KG1 (cell line): ENCODE measurements around the gene KRTAP12-4.
"Not testable (repeated sequence)": the region's sequence is repeated elsewhere in the genome, so short reads cannot be mapped to it uniquely, and the experiment has no call there.

Experiments used
- DNase-seq: peaks from one replicate; lab custom pipeline; 2025; lab: John Stamatoyannopoulos, UW

The KRTAP12-4 gene

GRCh38 chr21:44630440-44630839 lies 24.0 kb downstream of the KRTAP12-4 start:
- no peak for DNase-seq

GRCh38 chr21:44628707-44629391 lies 25.6 kb downstream of the KRTAP12-4 start:
- DNase-seq, result no peak

- not testable (repeated sequence) for DNase-seq
Measured at GRCh38 chr21:44627831-44628233, 26.6 kb downstream of the KRTAP12-4 start.

- not testable (repeated sequence) for DNase-seq
Measured at GRCh38 chr21:44627181-44627822, 27.2 kb downstream of the KRTAP12-4 start.

- DNase-seq, result no peak
Measured at GRCh38 chr21:44626673-44627143, 27.8 kb downstream of the KRTAP12-4 start, which contains the start of gene KRTAP10-9. KRTAP10-9 (plus strand) TSS chr21:44627093; CDS start chr21:44627172, 79 bp downstream.

GRCh38 chr21:44626262-44626661 lies 28.2 kb downstream of the KRTAP12-4 start:
- DNase-seq, result no peak

- DNase-seq, result no peak
Measured at GRCh38 chr21:44625756-44626155, 28.7 kb downstream of the KRTAP12-4 start.

GRCh38 chr21:44623575-44623974 lies 30.9 kb downstream of the KRTAP12-4 start:
- no peak for DNase-seq

- no peak for DNase-seq
Measured at GRCh38 chr21:44619886-44620285, 34.6 kb downstream of the KRTAP12-4 start.

GRCh38 chr21:44618909-44619308 lies 35.5 kb downstream of the KRTAP12-4 start:
- DNase-seq, result no peak

- no peak for DNase-seq
Measured at GRCh38 chr21:44618504-44618903, 36.0 kb downstream of the KRTAP12-4 start.

- DNase-seq, result no peak
Measured at GRCh38 chr21:44617071-44617501, 37.4 kb downstream of the KRTAP12-4 start.

- no peak for DNase-seq
Measured at GRCh38 chr21:44616591-44616926, 37.9 kb downstream of the KRTAP12-4 start.

- no peak for DNase-seq
Measured at GRCh38 chr21:44615911-44616590, 38.4 kb downstream of the KRTAP12-4 start.

- no peak for DNase-seq
Measured at GRCh38 chr21:44615466-44615865, 39.0 kb downstream of the KRTAP12-4 start.

GRCh38 chr21:44614961-44615391 lies 39.5 kb downstream of the KRTAP12-4 start:
- no peak for DNase-seq

GRCh38 chr21:44614161-44614631 lies 40.3 kb downstream of the KRTAP12-4 start:
- no peak for DNase-seq

- DNase-seq, result no peak
Measured at GRCh38 chr21:44613386-44614155, 40.9 kb downstream of the KRTAP12-4 start.

- no peak for DNase-seq
Measured at GRCh38 chr21:44612669-44613229, 41.7 kb downstream of the KRTAP12-4 start.

- no peak for DNase-seq
Measured at GRCh38 chr21:44612029-44612486, 42.4 kb downstream of the KRTAP12-4 start, which contains the start of gene KRTAP10-8. KRTAP10-8 (plus strand) TSS chr21:44612079; CDS start chr21:44612101, 22 bp downstream.

GRCh38 chr21:44611551-44611950 lies 42.9 kb downstream of the KRTAP12-4 start:
- DNase-seq, result no peak
